ENCODE results near the gene C1orf159. TPM values are rescaled to one million over a fixed set of nuclear protein-coding genes. Genes with fewer than 3 reads are reported as not detected.

C1orf159 gene
- total and polyA plus RNA-seq, 2 of the 8 experiments (the other 6 are each of a cell fraction or from before 2014, with no cell fraction given) = 10.0 to 10.9 TPM

DNA sequence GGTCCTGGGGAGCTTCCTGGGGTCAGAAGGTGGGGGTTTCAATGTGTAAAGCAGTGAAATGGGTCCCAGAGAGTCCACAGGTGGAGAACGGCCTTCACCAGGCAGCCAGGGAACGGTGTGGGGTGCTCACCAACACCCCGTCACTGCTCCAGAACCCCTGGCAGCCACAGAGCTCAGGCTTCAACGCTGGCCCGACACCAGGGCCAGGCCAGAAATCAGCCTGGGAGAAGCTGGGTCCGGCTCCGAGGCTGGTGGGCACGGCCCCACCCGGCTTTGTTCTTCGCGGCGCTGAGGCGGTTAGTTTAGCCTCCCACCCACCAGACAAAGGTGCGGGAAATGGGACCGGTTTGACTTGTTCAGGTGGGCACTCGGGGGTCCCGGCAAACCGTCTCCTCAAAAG is 24.8 kb upstream of the C1orf159 start:
- POLR2A ChIA-PET (ENCODE audit: partially characterized antibody) = no interaction called here
- H2BK5ac ChIP-seq (ENCODE audit: low read depth, low read length) = peak overlapping the region; percentile 71; the same call in 1 of the 2 replicates
- no peak overlapping the region for H4K91ac ChIP-seq (replicated peaks; ENCODE audit: insufficient read length, low read length)
- no peak overlapping the region for H3K9ac ChIP-seq (replicated peaks in 1 of 4; ENCODE audit: extremely low read depth in 1 of 4, low read depth in 3 of 4, low read length in 3 of 4)
- no peak overlapping the region for H3K23ac ChIP-seq (ENCODE audit: insufficient read length)
- H2BK15ac ChIP-seq (ENCODE audit: low read length) = 0 out of 2 replicates have a peak overlapping the region, but pooled peaks have one; percentile 46
- H2BK12ac ChIP-seq (ENCODE audit: low read depth, low read length) = no peak overlapping the region
- H2AFZ ChIP-seq (ENCODE audit: low read length) = no peak overlapping the region
- H3K27ac ChIP-seq (ENCODE audit: low read depth, low read length) = no peak overlapping the region
- CTCF ChIA-PET (ENCODE audit: partially characterized antibody) = interaction anchor here (0.6 to 1.2 kb wide), 2 partner anchors 18 to 602 kb away, joined by 3 read pairs; no protein-coding TSS in a partner anchor
- H2BK120ac ChIP-seq (replicated peaks; ENCODE audit: low read depth, low read length) = no peak overlapping the region
- H3K18ac ChIP-seq (ENCODE audit: extremely low read depth, low read length) = no peak overlapping the region
- no peak overlapping the region for H2AK5ac ChIP-seq (ENCODE audit: low read depth, low read length)
- H3K14ac ChIP-seq (ENCODE audit: insufficient read length) = no peak overlapping the region
- 85% methylated on average over 5 of the region's 18 CpGs; no CpG with 5 or more reads in 1 of the 2 experiments for WGBS, 2 experiments (ENCODE audit: extremely low coverage in 1 of 2, insufficient coverage in 1 of 2, insufficient read length in 1 of 2, insufficient replicate concordance in 2 of 2, low coverage in 1 of 2, low lambda C conversion rate in 2 of 2, missing lambda C conversion rate in 1 of 2)
- no peaks in the 10 kb centered on the region for H3K79me2 ChIP-seq (ENCODE audit: control insufficient read depth in 1 of 2, insufficient read depth in 2 of 2, low read length in 2 of 2)
- no peaks in the 10 kb centered on the region for H3K36me3 ChIP-seq (ENCODE audit: control insufficient read depth in 2 of 4, insufficient read depth in 4 of 4, low read length in 3 of 4)
- H3K9me3 ChIP-seq (ENCODE audit: insufficient read depth in 2 of 2, low read depth in 1 of 2, low read length in 1 of 2) = no peaks in the 10 kb centered on the region
- H4K8ac ChIP-seq (ENCODE audit: extremely low read depth, insufficient read depth, low read length) = peak overlapping the region; percentile 89
- no peak overlapping the region for H3K4me2 ChIP-seq (ENCODE audit: insufficient read depth in 1 of 2, low read depth in 2 of 2, low read length in 2 of 2)
- no peaks in the 10 kb centered on the region for H4K20me1 ChIP-seq (replicated peaks in 1 of 2; ENCODE audit: control insufficient read depth in 1 of 2, insufficient read depth in 2 of 2, low read length in 2 of 2)
- no peak overlapping the region for H4K5ac ChIP-seq (ENCODE audit: insufficient read length, low read depth, low read length)
- H3K79me1 ChIP-seq (ENCODE audit: low read depth, low read length) = no peaks in the 10 kb centered on the region
- FAIRE-seq (no peak), DNase-seq (ENCODE audit: low read depth in 1 of 2, low spot score in 2 of 2) (no peak)
- H3K4me1 ChIP-seq (replicated peaks in 1 of 4; ENCODE audit: control insufficient read depth in 3 of 4, insufficient read depth in 4 of 4, low read length in 3 of 4) = peaks cover 0 to 23% (median 8%) of the 10 kb centered on the region in 4 experiments; a peak in 6 of 7 replicates
- H3K4me3 ChIP-seq (ENCODE audit: extremely low read depth in 1 of 4, insufficient read depth in 2 of 4, low read depth in 3 of 4, low read length in 4 of 4) = no peak overlapping the region
- H3K56ac ChIP-seq (replicated peaks; ENCODE audit: insufficient read length, low read depth, low read length) = no peak overlapping the region
- peaks cover 0 to 7% (median 3%) of the 10 kb centered on the region in 4 experiments; a peak in 2 of 7 replicates for H3K27me3 ChIP-seq (replicated peaks in 1 of 4; ENCODE audit: control insufficient read depth in 3 of 4, extremely low read depth in 1 of 4, insufficient read depth in 3 of 4, low read length in 3 of 4)
- 0 out of 2 replicates have a peak overlapping the region, but pooled peaks have one; percentile 95 for H2BK20ac ChIP-seq (ENCODE audit: low read length)
- no peak overlapping the region for H3K4ac ChIP-seq (replicated peaks; ENCODE audit: insufficient read length, low read depth, low read length)
- H3K23me2 ChIP-seq (ENCODE audit: low read depth, low read length) = peaks cover 2% of the 10 kb centered on the region; the same call in 1 of the 2 replicates
- TF ChIP-seq ATF3 (IDR thresholded peaks at IDR 0.05; ENCODE audit: insufficient read depth, low read depth, low read length) = no peak
- no peak for TF ChIP-seq TEAD4 (IDR thresholded peaks at IDR 0.05; ENCODE audit: low read depth, low read length)
- no peak for TF ChIP-seq HDAC2 (IDR thresholded peaks at IDR 0.05; ENCODE audit: borderline replicate concordance in 1 of 2, low read depth in 2 of 2, low read length in 2 of 2)
- no peak for TF ChIP-seq FOSL1 (IDR thresholded peaks at IDR 0.05; ENCODE audit: insufficient read depth, low read depth, low read length)

Data from H1 (cell line).